ENCODE measurements around the gene FKBP15.

GRCh38 chr9:113258282-113258681, 37.2 kb upstream of the FKBP15 start:
- no peak for TF ChIP-seq POLR2A (IDR thresholded peaks at IDR 0.05)
- TF ChIP-seq CTCF (IDR thresholded peaks at IDR 0.05), result no peak
- peak in 1 of 3 donors; percentile 15 for TF ChIP-seq POLR2AphosphoS5 (IDR thresholded peaks at IDR 0.05)

All from stomach (tissue), 4 donors.